Subcutaneous abdominal adipose tissue (tissue), 5 donors: ENCODE measurements around the gene NARS2.
"Not testable (repeated sequence)": the region's sequence is repeated elsewhere in the genome, so short reads cannot be mapped to it uniquely, and the experiment has no call there.

ENCODE experiments used
- H3K27ac ChIP-seq: one replicate; pipeline ENCODE4 v1.7.0; 2013; ENCODE audit warnings: low read depth, mild to moderate bottlenecking, inconsistent platforms, low read length, moderate library complexity
- H3K27me3 ChIP-seq, 5 donors: one replicate each; pipeline ENCODE4 v1.7.0; 2013; ENCODE audit warnings: low read length in 5 of 5, inconsistent platforms in 1 of 5; ENCODE audit not compliant: control insufficient read depth in 5 of 5, insufficient read depth in 4 of 5
- H3K36me3 ChIP-seq, 5 donors: one replicate each; pipeline ENCODE4 v1.7.0; 2013; ENCODE audit warnings: low read length in 5 of 5; ENCODE audit not compliant: control insufficient read depth in 5 of 5, insufficient read depth in 5 of 5
- H3K4me1 ChIP-seq, 5 donors: one replicate each; pipeline ENCODE4 v1.7.0; 2013; ENCODE audit warnings: low read length in 5 of 5, mild to moderate bottlenecking in 3 of 5, moderate library complexity in 1 of 5; ENCODE audit not compliant: control insufficient read depth in 5 of 5, insufficient read depth in 5 of 5
- H3K4me3 ChIP-seq, 5 donors: one replicate each; pipeline ENCODE4 v1.7.0; 2013; ENCODE audit warnings: low read length in 5 of 5, low read depth in 1 of 5
- H3K9ac ChIP-seq, 5 donors: one replicate each; pipeline ENCODE4 v1.7.0; 2013; ENCODE audit warnings: low read length in 5 of 5, mild to moderate bottlenecking in 4 of 5, moderate library complexity in 3 of 5
- H3K9me3 ChIP-seq, 5 donors: one replicate each; pipeline ENCODE4 v1.7.0; 2013; ENCODE audit warnings: low read length in 5 of 5; ENCODE audit not compliant: control insufficient read depth in 5 of 5
- donor health status: healthy.
- donor health status: healthy.
- donor health status: healthy.
- donor health status: healthy.
- donor health status: healthy.

The NARS2 gene

GRCh38 chr11:78564037-78564436 lies 10.6 kb downstream of the NARS2 start:
- H3K4me3 ChIP-seq, H3K27ac ChIP-seq, H3K9me3 ChIP-seq, H3K27me3 ChIP-seq, H3K9ac ChIP-seq: not testable (repeated sequence)
- peaks cover 3 to 32% (median 30%) of the 10 kb centered on the region in 5 donors for H3K4me1 ChIP-seq
- H3K36me3 ChIP-seq = peaks cover 15 to 32% (median 24%) of the 10 kb centered on the region in 5 donors

- H3K27ac ChIP-seq = peak overlapping the region; percentile 97
- H3K4me3 ChIP-seq, H3K27me3 ChIP-seq, H3K9me3 ChIP-seq: not testable (repeated sequence)
- peak overlapping the region in 4 of 5 donors; percentile 47 to 66 (median 62) for H3K9ac ChIP-seq
- H3K36me3 ChIP-seq = peaks cover 11 to 27% (median 20%) of the 10 kb centered on the region in 5 donors
- peaks cover 3 to 32% (median 30%) of the 10 kb centered on the region in 5 donors for H3K4me1 ChIP-seq
Measured at GRCh38 chr11:78563090-78563489, 11.6 kb downstream of the NARS2 start.

- no peaks in the 10 kb centered on the region for H3K27me3 ChIP-seq
- H3K9me3 ChIP-seq = no peaks in the 10 kb centered on the region
- H3K4me1 ChIP-seq = peaks cover 3 to 32% (median 30%) of the 10 kb centered on the region in 5 donors
- H3K27ac ChIP-seq = peak overlapping the region; percentile 97
- peaks cover 8 to 21% (median 17%) of the 10 kb centered on the region in 5 donors for H3K36me3 ChIP-seq
- H3K4me3 ChIP-seq = no peak overlapping the region
- peak overlapping the region; percentile 23 to 66 (median 47) for H3K9ac ChIP-seq
Measured at GRCh38 chr11:78562398-78562797, 12.3 kb downstream of the NARS2 start.

GRCh38 chr11:78560826-78561484 lies 13.7 kb downstream of the NARS2 start:
- Histone ChIP-seq H3K9ac (peak overlapping the region; percentile 39 to 70 (median 51)), H3K27me3 (no peaks in the 10 kb centered on the region), H3K4me1 (peaks cover 3 to 32% (median 30%) of the 10 kb centered on the region in 5 donors), H3K27ac (peak overlapping the region; percentile 97), H3K4me3 (peak overlapping the region in 4 of 5 donors; percentile 9 to 32 (median 30)), H3K36me3 (peaks cover 9 to 20% (median 14%) of the 10 kb centered on the region in 5 donors), H3K9me3 (no peaks in the 10 kb centered on the region)

- Histone ChIP-seq H3K9ac (no peak overlapping the region), H3K27ac (no peak overlapping the region), H3K4me1 (peaks cover 3 to 32% (median 30%) of the 10 kb centered on the region in 5 donors), H3K4me3 (no peak overlapping the region), H3K9me3 (no peaks in the 10 kb centered on the region), H3K27me3 (no peaks in the 10 kb centered on the region), H3K36me3 (peaks cover 3 to 17% (median 8%) of the 10 kb centered on the region in 5 donors)
Measured at GRCh38 chr11:78560153-78560552, 14.5 kb downstream of the NARS2 start.

GRCh38 chr11:78557236-78557635 lies 17.4 kb downstream of the NARS2 start:
- Histone ChIP-seq H3K27ac (no peak overlapping the region), H3K9ac (no peak overlapping the region), H3K27me3 (no peaks in the 10 kb centered on the region), H3K36me3 (peaks cover 2 to 14% (median 4%) of the 10 kb centered on the region in 5 donors), H3K4me1 (peaks cover 3 to 25% (median 24%) of the 10 kb centered on the region in 5 donors), H3K9me3 (no peaks in the 10 kb centered on the region), H3K4me3 (no peak overlapping the region)

GRCh38 chr11:78555592-78555991 lies 19.1 kb downstream of the NARS2 start:
- Histone ChIP-seq H3K9me3 (no peaks in the 10 kb centered on the region), H3K4me3 (no peak overlapping the region), H3K4me1 (peaks cover 0 to 12% (median 10%) of the 10 kb centered on the region in 5 donors), H3K27me3 (no peaks in the 10 kb centered on the region), H3K27ac (no peak overlapping the region), H3K36me3 (peaks cover 2 to 14% (median 4%) of the 10 kb centered on the region in 5 donors), H3K9ac (no peak overlapping the region)

GRCh38 chr11:78552881-78553280 lies 21.8 kb downstream of the NARS2 start:
- no peak overlapping the region for H3K4me3 ChIP-seq
- H3K4me1 ChIP-seq = peaks cover 0 to 28% (median 24%) of the 10 kb centered on the region in 5 donors
- peaks cover 2 to 14% (median 4%) of the 10 kb centered on the region in 5 donors for H3K36me3 ChIP-seq
- no peaks in the 10 kb centered on the region for H3K9me3 ChIP-seq
- no peak overlapping the region for H3K9ac ChIP-seq
- no peaks in the 10 kb centered on the region for H3K27me3 ChIP-seq
- no peak overlapping the region for H3K27ac ChIP-seq

GRCh38 chr11:78552139-78552538 lies 22.5 kb downstream of the NARS2 start:
- not testable (repeated sequence) for H3K27ac ChIP-seq, H3K4me3 ChIP-seq, H3K9me3 ChIP-seq, H3K9ac ChIP-seq, H3K27me3 ChIP-seq
- peaks cover 0 to 28% (median 24%) of the 10 kb centered on the region in 5 donors for H3K4me1 ChIP-seq
- peaks cover 1 to 13% (median 4%) of the 10 kb centered on the region in 5 donors for H3K36me3 ChIP-seq

GRCh38 chr11:78551066-78551465 lies 23.6 kb downstream of the NARS2 start:
- no peak overlapping the region for H3K9ac ChIP-seq
- peaks cover 0 to 28% (median 24%) of the 10 kb centered on the region in 5 donors for H3K4me1 ChIP-seq
- H3K4me3 ChIP-seq = no peak overlapping the region
- H3K36me3 ChIP-seq = peaks cover 0 to 6% (median 2%) of the 10 kb centered on the region in 5 donors
- H3K27me3 ChIP-seq = no peaks in the 10 kb centered on the region
- H3K27ac ChIP-seq = no peak overlapping the region
- H3K9me3 ChIP-seq = no peaks in the 10 kb centered on the region
